ENCODE measurements around the gene ATL3. TPM values are rescaled to one million over a fixed set of nuclear protein-coding genes. Genes with fewer than 3 reads are reported as not detected.

Gene ATL3
- total and polyA plus RNA-seq, 2 experiments from 2014 or later, result 8.7 to 36.2 TPM

- Histone ChIP-seq H2AFZ (no peak overlapping the region), H3K4me3 (no peak overlapping the region), H3K79me2 (no peaks in the 10 kb centered on the region), H3K27me3 (no peaks in the 10 kb centered on the region), H4K20me1 (ENCODE audit: insufficient read depth, poor library complexity, severe bottlenecking) (no peaks in the 10 kb centered on the region), H3K9me2 (replicated peaks; ENCODE audit: insufficient read depth) (no peaks in the 10 kb centered on the region), H3K9me3 (ENCODE audit: low read depth) (no peaks in the 10 kb centered on the region), H3K36me3 (replicated peaks; ENCODE audit: insufficient read depth, low read depth) (no peaks in the 10 kb centered on the region), H3K4me2 (no peak overlapping the region), H3K4me1 (ENCODE audit: insufficient read depth) (no peaks in the 10 kb centered on the region), H3K27ac (no peak overlapping the region)
- no peak for DNase-seq (ENCODE audit: low spot score)
- TF ChIP-seq EZH2 (IDR thresholded peaks at IDR 0.05; ENCODE audit: borderline replicate concordance) (no peak), CTCF (IDR thresholded peaks at IDR 0.05; ENCODE audit: poor library complexity) (peak; percentile 44), EZH2phosphoT487 (IDR thresholded peaks at IDR 0.05; ENCODE audit: low read depth, severe bottlenecking, unreplicated experiment) (no peak)
- WGBS (ENCODE audit: low lambda C conversion rate, missing lambda C conversion rate), result 75% methylated on average over 4 of the region's 4 CpGs
Observed at GRCh38 chr11:63592975-63593395, 78.2 kb downstream of the ATL3 start.

- Histone ChIP-seq H2AFZ (no peak overlapping the region), H3K79me2 (no peaks in the 10 kb centered on the region), H3K9me2 (replicated peaks; ENCODE audit: insufficient read depth) (no peaks in the 10 kb centered on the region), H3K27me3 (no peaks in the 10 kb centered on the region), H3K36me3 (replicated peaks; ENCODE audit: insufficient read depth, low read depth) (no peaks in the 10 kb centered on the region), H4K20me1 (ENCODE audit: insufficient read depth, poor library complexity, severe bottlenecking) (no peaks in the 10 kb centered on the region), H3K4me3 (no peak overlapping the region), H3K9me3 (ENCODE audit: low read depth) (no peaks in the 10 kb centered on the region), H3K4me1 (ENCODE audit: insufficient read depth) (no peaks in the 10 kb centered on the region), H3K4me2 (no peak overlapping the region), H3K27ac (no peak overlapping the region)
- no peak for DNase-seq (ENCODE audit: low spot score)
- WGBS (ENCODE audit: low lambda C conversion rate, missing lambda C conversion rate), result 89% methylated on average over 18 of the region's 18 CpGs
- no peak for TF ChIP-seq EZH2 (IDR thresholded peaks at IDR 0.05; ENCODE audit: borderline replicate concordance)
- no peak for TF ChIP-seq CTCF (IDR thresholded peaks at IDR 0.05; ENCODE audit: poor library complexity)
- no peak for TF ChIP-seq EZH2phosphoT487 (IDR thresholded peaks at IDR 0.05; ENCODE audit: low read depth, severe bottlenecking, unreplicated experiment)
Observed at GRCh38 chr11:63590024-63590788, 81.0 kb downstream of the ATL3 start.

GRCh38 chr11:63589000-63589399, 82.2 kb downstream of the ATL3 start:
- no peak for TF ChIP-seq CTCF (IDR thresholded peaks at IDR 0.05; ENCODE audit: poor library complexity)
- no peak for TF ChIP-seq EZH2phosphoT487 (IDR thresholded peaks at IDR 0.05; ENCODE audit: low read depth, severe bottlenecking, unreplicated experiment)
- no peak for TF ChIP-seq EZH2 (IDR thresholded peaks at IDR 0.05; ENCODE audit: borderline replicate concordance)
- Histone ChIP-seq H3K27me3 (no peaks in the 10 kb centered on the region), H3K4me2 (no peak overlapping the region), H3K4me1 (ENCODE audit: insufficient read depth) (no peaks in the 10 kb centered on the region), H3K9me2 (replicated peaks; ENCODE audit: insufficient read depth) (no peaks in the 10 kb centered on the region), H3K36me3 (replicated peaks; ENCODE audit: insufficient read depth, low read depth) (no peaks in the 10 kb centered on the region), H2AFZ (no peak overlapping the region), H3K4me3 (no peak overlapping the region), H3K9me3 (ENCODE audit: low read depth) (no peaks in the 10 kb centered on the region), H4K20me1 (ENCODE audit: insufficient read depth, poor library complexity, severe bottlenecking) (no peaks in the 10 kb centered on the region), H3K27ac (no peak overlapping the region), H3K79me2 (no peaks in the 10 kb centered on the region)
- DNase-seq (ENCODE audit: low spot score), result no peak
- WGBS (ENCODE audit: low lambda C conversion rate, missing lambda C conversion rate), result 75% methylated on average over 3 of the region's 3 CpGs

Data from hepatocyte (in vitro differentiated cells).